Nephron progenitor cell (in vitro differentiated cells): ENCODE data around the gene CDH6.

Experiments used
- DNase-seq: peaks from one replicate; pipeline ENCODE4 v3.0.0; 2021
- H3K27ac Mint-ChIP-seq: 2 replicates; pipeline ENCODE4 v1.8.0; 2021; ENCODE audit warnings: mild to moderate bottlenecking, moderate library complexity, mixed read lengths
- H3K27me3 Mint-ChIP-seq: 2 replicates; pipeline ENCODE4 v1.8.0; 2021; ENCODE audit warnings: mild to moderate bottlenecking, low read depth, mixed read lengths; ENCODE audit not compliant: poor library complexity
- H3K36me3 Mint-ChIP-seq: 2 replicates; pipeline ENCODE4 v1.8.0; 2021; ENCODE audit warnings: low read depth, mixed read lengths
- H3K4me1 Mint-ChIP-seq: 2 replicates; pipeline ENCODE4 v1.8.0; 2021; ENCODE audit warnings: mixed read lengths
- H3K4me3 Mint-ChIP-seq: 2 replicates; pipeline ENCODE4 v1.8.0; 2021; ENCODE audit warnings: mild to moderate bottlenecking, moderate library complexity, mixed read lengths
- H3K9me3 Mint-ChIP-seq: 2 replicates; pipeline ENCODE4 v1.8.0; 2021; ENCODE audit warnings: mild to moderate bottlenecking, moderate library complexity, mixed read lengths
- CTCF ChIP-seq: fragments of 200-600 bp; sonication (generic); IDR thresholded peaks from 2 replicates; pipeline ENCODE4 v1.5.0; 2021; ENCODE audit warnings: antibody characterized with exemption

Gene CDH6

GRCh38 chr5:31204958-31205357, 11.5 kb downstream of the CDH6 start:
- Mint-ChIP-seq H3K9me3 (no peaks in the 10 kb centered on the region), H3K4me3 (no peak overlapping the region), H3K27ac (no peak overlapping the region), H3K36me3 (peaks cover 36% of the 10 kb centered on the region), H3K4me1 (no peaks in the 10 kb centered on the region), H3K27me3 (no peaks in the 10 kb centered on the region)
- DNase-seq = no peak
- TF ChIP-seq CTCF = no peak

- Mint-ChIP-seq H3K27ac (peak overlapping the region; percentile 86), H3K4me3 (no peak overlapping the region), H3K9me3 (no peaks in the 10 kb centered on the region), H3K36me3 (peaks cover 25% of the 10 kb centered on the region), H3K4me1 (peaks cover 10% of the 10 kb centered on the region), H3K27me3 (no peaks in the 10 kb centered on the region)
- no peak for DNase-seq
- no peak for TF ChIP-seq CTCF
Measured at GRCh38 chr5:31208043-31208442, 14.6 kb downstream of the CDH6 start.

GRCh38 chr5:31209334-31209733, 15.8 kb downstream of the CDH6 start:
- Mint-ChIP-seq H3K27ac (peak overlapping the region; percentile 9), H3K4me3 (no peak overlapping the region), H3K36me3 (peaks cover 25% of the 10 kb centered on the region), H3K9me3 (no peaks in the 10 kb centered on the region), H3K27me3 (no peaks in the 10 kb centered on the region), H3K4me1 (peaks cover 23% of the 10 kb centered on the region)
- no peak for TF ChIP-seq CTCF
- no peak for DNase-seq

GRCh38 chr5:31211098-31211497, 17.6 kb downstream of the CDH6 start:
- no peak for DNase-seq
- Mint-ChIP-seq H3K4me3 (no peak overlapping the region), H3K27me3 (no peaks in the 10 kb centered on the region), H3K36me3 (peaks cover 21% of the 10 kb centered on the region), H3K9me3 (no peaks in the 10 kb centered on the region), H3K27ac (no peak overlapping the region), H3K4me1 (peaks cover 24% of the 10 kb centered on the region)
- TF ChIP-seq CTCF = no peak

GRCh38 chr5:31213257-31213656, 19.8 kb downstream of the CDH6 start:
- H3K36me3 Mint-ChIP-seq = peaks cover 4% of the 10 kb centered on the region
- H3K27me3 Mint-ChIP-seq = no peaks in the 10 kb centered on the region
- no peak overlapping the region for H3K27ac Mint-ChIP-seq
- no peak for DNase-seq
- H3K9me3 Mint-ChIP-seq = no peaks in the 10 kb centered on the region
- H3K4me1 Mint-ChIP-seq = peaks cover 24% of the 10 kb centered on the region
- no peak for TF ChIP-seq CTCF
- no peak overlapping the region for H3K4me3 Mint-ChIP-seq

GRCh38 chr5:31213705-31214121, 20.2 kb downstream of the CDH6 start:
- H3K36me3 Mint-ChIP-seq = peaks cover 8% of the 10 kb centered on the region
- H3K4me3 Mint-ChIP-seq = no peak overlapping the region
- no peak for TF ChIP-seq CTCF
- H3K4me1 Mint-ChIP-seq = peaks cover 27% of the 10 kb centered on the region
- peak overlapping the region; percentile 90 for H3K27ac Mint-ChIP-seq
- H3K9me3 Mint-ChIP-seq = no peaks in the 10 kb centered on the region
- H3K27me3 Mint-ChIP-seq = no peaks in the 10 kb centered on the region
- DNase-seq = no peak
